ENCODE measurements around the gene STRIP1.

GRCh38 chr1:110057963-110058518 is 23.6 kb downstream of the STRIP1 start:
- TF ChIP-seq CTCF (conservative IDR thresholded peaks at IDR 0.05) (no peak), ZFX (IDR thresholded peaks at IDR 0.05) (no peak)
